Hematopoietic multipotent progenitor cell treated with erythropoietin and hydrocortisone succinate and interleukin-3 and kit ligand, for 15 days (in vitro differentiated cells): ENCODE data around the gene PRELID1.
A peak's percentile ranks its signal among the peaks of the same experiment; 100 is the strongest.
"Not testable (repeated sequence)": the region's sequence is repeated elsewhere in the genome, so short reads cannot be mapped to it uniquely, and the experiment has no call there.

Experiments
- DNase-seq: peaks from one replicate; pipeline ENCODE4 v3.0.0-alpha.2; 2015; ENCODE audit warnings: low spot score

The PRELID1 gene

GRCh38 chr5:177303121-177303924, at the start of gene PRELID1, which contains the start of gene RAB24:
Gene PRELID1, plus strand, starts transcription at chr5:177303799. Its CDS starts 187 bp downstream, at chr5:177303986.
Gene RAB24, minus strand, starts transcription at chr5:177303719. Its CDS starts 431 bp downstream, at chr5:177303288.
- peak; percentile 87 for DNase-seq

GRCh38 chr5:177256296-177256695, 47.3 kb upstream of the PRELID1 start:
- no peak for DNase-seq

- not testable (repeated sequence) for DNase-seq
Measured at GRCh38 chr5:177258711-177259110, 44.9 kb upstream of the PRELID1 start.

- DNase-seq, result no peak
Measured at GRCh38 chr5:177260961-177261360, 42.6 kb upstream of the PRELID1 start.

GRCh38 chr5:177261510-177261909, 42.1 kb upstream of the PRELID1 start:
- no peak for DNase-seq

GRCh38 chr5:177264178-177264577, 39.4 kb upstream of the PRELID1 start:
- no peak for DNase-seq

- no peak for DNase-seq
Measured at GRCh38 chr5:177265395-177265794, 38.2 kb upstream of the PRELID1 start.

GRCh38 chr5:177269232-177269895, 34.2 kb upstream of the PRELID1 start:
- DNase-seq, result no peak

GRCh38 chr5:177269976-177270375, 33.6 kb upstream of the PRELID1 start:
- no peak for DNase-seq

GRCh38 chr5:177270653-177271052, 32.9 kb upstream of the PRELID1 start:
- DNase-seq, result no peak

GRCh38 chr5:177271113-177271512, 32.5 kb upstream of the PRELID1 start:
- DNase-seq, result no peak

GRCh38 chr5:177275883-177276282, 27.7 kb upstream of the PRELID1 start:
- no peak for DNase-seq

- DNase-seq, result no peak
Measured at GRCh38 chr5:177276886-177277285, 26.7 kb upstream of the PRELID1 start.

- no peak for DNase-seq
Measured at GRCh38 chr5:177288191-177288590, 15.4 kb upstream of the PRELID1 start.

- DNase-seq, result no peak
Measured at GRCh38 chr5:177290816-177291596, 12.6 kb upstream of the PRELID1 start.

GRCh38 chr5:177291735-177292134, 11.9 kb upstream of the PRELID1 start:
- DNase-seq, result no peak

- no peak for DNase-seq
Measured at GRCh38 chr5:177293819-177294581, 9.6 kb upstream of the PRELID1 start.

GRCh38 chr5:177294632-177295031, 9.0 kb upstream of the PRELID1 start:
- DNase-seq, result no peak

GRCh38 chr5:177295924-177296323, 7.7 kb upstream of the PRELID1 start:
- no peak for DNase-seq

- DNase-seq, result no peak
Measured at GRCh38 chr5:177296581-177296980, 7.0 kb upstream of the PRELID1 start.

- no peak for DNase-seq
Measured at GRCh38 chr5:177297922-177298321, 5.7 kb upstream of the PRELID1 start.

GRCh38 chr5:177299697-177300096, 3.9 kb upstream of the PRELID1 start:
- DNase-seq, result no peak
